ENCODE results near the gene CDC16.

The CDC16 gene

DNA sequence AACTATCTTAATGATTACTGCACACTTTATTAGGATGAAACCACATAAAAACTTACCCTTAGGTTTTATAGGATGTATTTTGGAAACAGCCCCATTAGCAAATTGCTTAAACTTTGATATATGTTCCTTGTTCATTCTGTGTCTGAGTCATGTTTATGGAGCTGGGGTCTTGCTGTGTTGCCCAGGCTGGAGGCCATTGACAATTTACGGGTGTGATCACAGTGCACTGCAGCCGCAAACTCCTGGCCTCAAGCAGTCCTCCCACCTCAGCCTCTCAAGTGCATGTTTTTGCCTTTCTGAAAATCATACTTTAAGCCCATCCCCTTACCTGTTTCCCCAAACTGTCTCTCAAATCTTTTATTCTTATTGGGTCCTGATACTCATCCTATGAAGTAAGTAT, 74.4 kb downstream of the CDC16 start:
- Histone ChIP-seq H3K27me3 (replicated peaks) (no peaks in the 10 kb centered on the region), H3K36me3 (replicated peaks) (peaks cover 7% of the 10 kb centered on the region), H3K4me3 (ENCODE audit: low read depth, low read length) (no peak overlapping the region), H3K27ac (no peak overlapping the region)
- no peak for DNase-seq
- TF ChIP-seq, protein P1, sequence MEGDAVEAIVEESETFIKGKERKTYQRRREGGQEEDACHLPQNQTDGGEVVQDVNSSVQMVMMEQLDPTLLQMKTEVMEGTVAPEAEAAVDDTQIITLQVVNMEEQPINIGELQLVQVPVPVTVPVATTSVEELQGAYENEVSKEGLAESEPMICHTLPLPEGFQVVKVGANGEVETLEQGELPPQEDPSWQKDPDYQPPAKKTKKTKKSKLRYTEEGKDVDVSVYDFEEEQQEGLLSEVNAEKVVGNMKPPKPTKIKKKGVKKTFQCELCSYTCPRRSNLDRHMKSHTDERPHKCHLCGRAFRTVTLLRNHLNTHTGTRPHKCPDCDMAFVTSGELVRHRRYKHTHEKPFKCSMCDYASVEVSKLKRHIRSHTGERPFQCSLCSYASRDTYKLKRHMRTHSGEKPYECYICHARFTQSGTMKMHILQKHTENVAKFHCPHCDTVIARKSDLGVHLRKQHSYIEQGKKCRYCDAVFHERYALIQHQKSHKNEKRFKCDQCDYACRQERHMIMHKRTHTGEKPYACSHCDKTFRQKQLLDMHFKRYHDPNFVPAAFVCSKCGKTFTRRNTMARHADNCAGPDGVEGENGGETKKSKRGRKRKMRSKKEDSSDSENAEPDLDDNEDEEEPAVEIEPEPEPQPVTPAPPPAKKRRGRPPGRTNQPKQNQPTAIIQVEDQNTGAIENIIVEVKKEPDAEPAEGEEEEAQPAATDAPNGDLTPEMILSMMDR (IDR thresholded peaks at IDR 0.05; ENCODE audit: low read depth, low read length, missing control alignments) = no peak
- in situ Hi-C loops (cut with HindIII; ENCODE audit: low pct_ligation_motif_present, low sequenced_read_pairs) = no loop called here

DNA sequence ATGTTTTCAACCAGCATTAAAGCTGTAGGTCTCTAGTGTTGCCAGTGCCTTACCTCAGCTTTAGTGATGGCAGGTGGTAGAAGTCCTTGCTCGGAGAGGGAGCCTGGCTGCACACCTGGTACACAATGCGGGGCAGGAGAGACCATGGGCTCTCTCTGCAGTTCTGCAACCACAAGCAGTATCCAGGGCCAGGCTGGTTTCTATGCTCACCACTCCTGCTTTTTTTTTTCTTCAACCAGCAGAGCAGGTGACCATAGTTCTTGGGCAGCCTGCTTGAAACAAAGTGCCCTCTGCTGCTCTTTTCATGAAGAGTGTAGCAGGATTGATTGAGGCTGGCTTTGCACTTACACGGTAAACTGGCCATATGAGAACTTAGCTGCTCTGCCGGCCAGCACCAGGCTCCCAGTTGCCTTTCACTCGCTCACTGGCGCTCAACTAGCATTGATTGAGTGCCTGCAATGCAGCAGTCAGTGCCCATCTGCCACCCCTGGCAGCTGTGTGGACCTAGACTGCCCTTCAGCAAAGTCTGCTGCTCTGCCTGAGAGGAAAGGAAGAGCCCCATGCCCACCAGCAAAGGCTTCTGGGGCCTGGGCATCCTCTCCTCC, 75.2 kb downstream of the CDC16 start:
- TF ChIP-seq, protein P1 (IDR thresholded peaks at IDR 0.05; ENCODE audit: low read depth, low read length, missing control alignments) = no peak
- Histone ChIP-seq H3K36me3 (replicated peaks) (peaks cover 5% of the 10 kb centered on the region), H3K27ac (no peak overlapping the region), H3K27me3 (replicated peaks) (no peaks in the 10 kb centered on the region), H3K4me3 (ENCODE audit: low read depth, low read length) (no peak overlapping the region)
- in situ Hi-C loops (cut with HindIII; ENCODE audit: low pct_ligation_motif_present, low sequenced_read_pairs) = no loop called here
- DNase-seq = no peak

DNA sequence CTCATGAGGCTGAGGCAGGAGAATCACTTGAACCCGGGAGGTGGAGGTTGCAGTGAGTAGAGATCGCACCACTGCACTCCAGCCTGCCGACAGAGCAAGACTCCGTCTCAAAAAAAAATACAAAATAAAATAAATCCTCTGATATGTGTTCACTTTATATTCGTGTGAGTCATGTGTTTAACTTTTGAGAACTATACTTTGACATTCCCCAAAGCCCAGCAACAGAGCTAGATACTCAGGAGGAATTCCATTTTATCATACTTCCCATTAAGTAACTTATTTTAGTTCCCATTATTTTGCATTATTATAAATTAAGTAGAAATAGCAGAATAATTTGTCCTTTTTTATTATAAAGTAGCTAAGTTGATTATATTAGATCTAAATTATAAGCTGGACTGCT, 76.3 kb downstream of the CDC16 start:
- no peak overlapping the region for H3K27ac ChIP-seq
- H3K36me3 ChIP-seq (replicated peaks) = peaks cover 5% of the 10 kb centered on the region
- H3K4me3 ChIP-seq (ENCODE audit: low read depth, low read length) = no peak overlapping the region
- DNase-seq = peak; percentile 21
- TF ChIP-seq, protein P1 (IDR thresholded peaks at IDR 0.05; ENCODE audit: low read depth, low read length, missing control alignments) = no peak
- in situ Hi-C loops (cut with HindIII; ENCODE audit: low pct_ligation_motif_present, low sequenced_read_pairs) = no loop called here
- H3K27me3 ChIP-seq (replicated peaks) = no peaks in the 10 kb centered on the region

DNA sequence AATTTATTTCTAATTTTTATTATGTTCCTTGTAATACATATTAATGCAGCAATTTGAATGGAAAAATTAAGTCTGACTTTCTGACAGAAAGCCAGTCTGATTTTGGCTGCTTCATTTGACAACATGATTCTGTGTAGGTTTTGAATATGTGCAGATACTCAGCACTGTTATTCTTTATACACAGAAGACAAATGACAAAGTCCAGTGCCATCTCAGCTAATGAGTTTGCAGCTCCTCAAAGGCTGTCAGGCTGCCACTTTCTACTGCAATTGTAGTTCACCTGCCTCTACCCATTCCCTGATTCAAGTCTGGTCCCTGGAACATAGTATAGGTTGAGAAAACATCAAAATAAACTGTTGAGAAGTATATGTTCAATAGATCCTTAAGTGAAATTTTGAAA, 76.7 kb downstream of the CDC16 start:
- in situ Hi-C loops (cut with HindIII; ENCODE audit: low pct_ligation_motif_present, low sequenced_read_pairs) = no loop called here
- Histone ChIP-seq H3K4me3 (ENCODE audit: low read depth, low read length) (no peak overlapping the region), H3K27me3 (replicated peaks) (no peaks in the 10 kb centered on the region), H3K36me3 (replicated peaks) (peaks cover 5% of the 10 kb centered on the region), H3K27ac (no peak overlapping the region)
- TF ChIP-seq, protein P1 (IDR thresholded peaks at IDR 0.05; ENCODE audit: low read depth, low read length, missing control alignments) = no peak
- DNase-seq = no peak

DNA sequence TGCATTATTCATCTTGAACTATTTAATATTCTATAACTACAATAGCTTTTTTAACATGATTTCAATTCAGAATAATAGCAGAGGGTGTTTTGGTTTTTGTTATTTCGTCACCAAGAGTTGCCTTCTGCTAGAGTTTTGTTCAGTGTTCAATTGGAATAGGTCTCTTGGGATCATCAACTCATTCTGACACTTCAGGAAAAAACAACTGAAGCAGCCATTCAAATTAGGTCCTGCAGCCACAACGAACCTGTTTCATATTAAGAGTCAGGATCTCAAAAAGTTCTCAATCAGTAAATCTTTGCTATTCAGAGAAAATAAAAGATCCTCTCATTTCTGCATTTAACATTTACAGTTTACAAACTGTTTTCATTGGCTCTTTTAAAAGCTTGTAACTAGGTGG, 77.2 kb downstream of the CDC16 start:
- in situ Hi-C loops (cut with HindIII; ENCODE audit: low pct_ligation_motif_present, low sequenced_read_pairs) = no loop called here
- H3K4me3 ChIP-seq (ENCODE audit: low read depth, low read length) = no peak overlapping the region
- peaks cover under 1% of the 10 kb centered on the region for H3K36me3 ChIP-seq (replicated peaks)
- no peak for DNase-seq
- H3K27ac ChIP-seq = no peak overlapping the region
- TF ChIP-seq, protein P1 (IDR thresholded peaks at IDR 0.05; ENCODE audit: low read depth, low read length, missing control alignments) = no peak
- no peaks in the 10 kb centered on the region for H3K27me3 ChIP-seq (replicated peaks)

Measured in brain microvascular endothelial cell (primary cell).